Astrocyte of the spinal cord (primary cell): Measurements from ENCODE around the gene FYB1.

Source experiments
- DNase-seq: peaks from one replicate; pipeline ENCODE4 v3.0.0; 2011; ENCODE audit warnings: low read depth, low spot score
- H3K4me3 ChIP-seq: 2 replicates; pipeline ENCODE4 v1.5.1; 2011; ENCODE audit warnings: low read depth, mild to moderate bottlenecking, low read length, moderate library complexity
- in situ Hi-C: cut with HindIII; loops from 2 replicates; pipeline ENCODE4 v1.10.0; 2017; ENCODE audit warnings: low sequenced_read_pairs
- TF ChIP-seq, protein P1 (sequence below): IDR thresholded peaks from 2 replicates; pipeline ENCODE4 v1.5.1; 2012; ENCODE audit warnings: low read depth, mild to moderate bottlenecking, low read length, inconsistent platforms

Gene FYB1

DNA sequence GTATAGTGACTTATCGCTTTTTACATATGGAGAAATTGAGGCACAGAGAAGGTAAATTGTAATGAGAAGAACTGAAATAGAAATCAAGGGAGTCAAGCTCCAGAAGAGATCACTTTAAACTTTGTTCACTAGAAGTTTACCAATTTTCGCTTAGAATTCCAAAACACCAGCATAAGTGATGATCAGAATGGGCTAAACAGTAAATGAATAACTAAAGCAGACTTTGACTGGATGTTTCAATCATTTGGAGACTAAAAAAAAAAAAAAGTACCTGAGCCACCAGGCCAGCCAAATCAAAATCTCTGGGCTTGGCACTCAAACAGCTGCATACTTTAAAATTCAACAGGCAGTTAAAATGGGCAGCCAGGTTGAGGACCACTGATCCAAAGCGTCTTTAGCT lies 38.2 kb upstream of the FYB1 start:
- in situ Hi-C loops: no loop called here
- TF ChIP-seq, protein P1, sequence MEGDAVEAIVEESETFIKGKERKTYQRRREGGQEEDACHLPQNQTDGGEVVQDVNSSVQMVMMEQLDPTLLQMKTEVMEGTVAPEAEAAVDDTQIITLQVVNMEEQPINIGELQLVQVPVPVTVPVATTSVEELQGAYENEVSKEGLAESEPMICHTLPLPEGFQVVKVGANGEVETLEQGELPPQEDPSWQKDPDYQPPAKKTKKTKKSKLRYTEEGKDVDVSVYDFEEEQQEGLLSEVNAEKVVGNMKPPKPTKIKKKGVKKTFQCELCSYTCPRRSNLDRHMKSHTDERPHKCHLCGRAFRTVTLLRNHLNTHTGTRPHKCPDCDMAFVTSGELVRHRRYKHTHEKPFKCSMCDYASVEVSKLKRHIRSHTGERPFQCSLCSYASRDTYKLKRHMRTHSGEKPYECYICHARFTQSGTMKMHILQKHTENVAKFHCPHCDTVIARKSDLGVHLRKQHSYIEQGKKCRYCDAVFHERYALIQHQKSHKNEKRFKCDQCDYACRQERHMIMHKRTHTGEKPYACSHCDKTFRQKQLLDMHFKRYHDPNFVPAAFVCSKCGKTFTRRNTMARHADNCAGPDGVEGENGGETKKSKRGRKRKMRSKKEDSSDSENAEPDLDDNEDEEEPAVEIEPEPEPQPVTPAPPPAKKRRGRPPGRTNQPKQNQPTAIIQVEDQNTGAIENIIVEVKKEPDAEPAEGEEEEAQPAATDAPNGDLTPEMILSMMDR: no peak
- no peak for DNase-seq
- H3K4me3 ChIP-seq: no peak overlapping the region

DNA sequence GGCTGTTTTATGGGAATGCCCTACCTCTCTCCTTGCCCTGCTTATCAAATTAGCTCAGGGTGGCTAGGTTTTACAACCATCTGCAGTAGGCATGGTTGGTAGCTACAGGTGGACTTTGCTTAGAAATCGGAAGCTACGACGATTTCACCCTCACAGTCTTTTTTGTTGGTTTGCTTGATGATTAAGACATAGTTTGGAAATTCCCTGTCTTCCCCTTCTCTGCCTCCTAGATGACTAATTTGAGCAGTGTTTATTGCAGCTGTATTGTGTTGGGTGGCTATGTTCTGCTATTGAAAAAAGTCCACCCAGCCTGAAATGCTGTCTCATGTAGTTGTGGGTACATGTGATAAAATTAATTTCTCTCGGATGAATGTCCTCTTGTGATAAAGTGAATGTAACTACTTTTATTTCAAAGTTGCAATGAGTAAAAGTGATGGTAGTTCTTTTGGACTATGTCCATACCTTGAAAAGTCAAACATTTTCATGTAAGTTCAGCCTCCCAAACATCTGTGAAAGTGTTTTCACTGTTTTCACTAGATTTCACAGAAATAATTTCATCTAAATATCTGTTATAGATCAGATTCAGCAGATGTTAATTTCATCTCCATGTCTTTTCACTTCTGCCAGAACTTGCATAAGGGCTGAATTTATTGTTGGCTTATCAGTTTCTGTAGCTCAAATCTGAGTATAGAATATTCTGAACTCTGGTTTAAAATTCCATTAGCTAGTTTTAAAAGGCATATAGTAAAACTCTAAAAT lies 37.3 kb upstream of the FYB1 start:
- DNase-seq: peak; percentile 58
- in situ Hi-C loops: no loop called here
- no peak overlapping the region for H3K4me3 ChIP-seq
- TF ChIP-seq, protein P1: no peak

DNA sequence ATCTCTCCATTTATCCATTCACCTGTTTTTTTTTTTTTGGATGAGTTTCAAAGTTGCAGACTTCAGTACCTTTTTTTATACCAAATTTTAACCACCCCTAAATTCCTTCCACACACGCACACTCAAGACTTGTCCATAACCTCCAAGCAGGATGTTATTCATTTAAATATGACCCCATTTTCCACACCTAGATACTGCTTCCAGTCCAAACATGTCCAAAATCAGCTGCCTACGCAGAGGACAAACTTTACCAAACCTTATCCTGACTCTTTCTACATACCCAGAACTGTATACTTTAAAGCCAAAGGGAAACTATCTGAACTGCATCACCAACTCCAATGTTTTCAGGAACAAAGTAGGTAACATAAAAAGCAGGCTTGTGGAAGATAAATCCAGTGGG lies 36.0 kb upstream of the FYB1 start:
- no peak overlapping the region for H3K4me3 ChIP-seq
- DNase-seq: no peak
- in situ Hi-C loops: no loop called here
- TF ChIP-seq, protein P1: no peak

DNA sequence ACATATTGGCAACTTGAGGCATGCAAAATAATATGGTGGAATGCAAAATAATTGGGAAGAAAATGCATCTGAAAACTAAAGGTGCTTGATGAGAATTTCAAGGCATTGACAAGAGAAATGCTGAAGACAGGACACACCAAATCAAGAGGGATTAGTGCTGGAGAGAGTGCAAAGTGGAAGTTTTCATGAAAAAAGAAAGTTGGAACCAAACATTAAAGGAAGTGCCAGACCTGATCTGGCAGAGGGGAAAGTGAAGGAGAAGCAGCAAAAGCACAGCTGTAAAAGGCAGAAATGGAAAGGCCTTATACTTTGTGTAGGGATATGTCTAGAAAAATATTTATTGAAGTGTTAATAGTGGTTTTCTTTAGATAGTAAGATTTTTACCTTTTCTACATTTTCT lies 35.3 kb upstream of the FYB1 start:
- DNase-seq: no peak
- TF ChIP-seq, protein P1: no peak
- H3K4me3 ChIP-seq: no peak overlapping the region
- in situ Hi-C loops: no loop called here

DNA sequence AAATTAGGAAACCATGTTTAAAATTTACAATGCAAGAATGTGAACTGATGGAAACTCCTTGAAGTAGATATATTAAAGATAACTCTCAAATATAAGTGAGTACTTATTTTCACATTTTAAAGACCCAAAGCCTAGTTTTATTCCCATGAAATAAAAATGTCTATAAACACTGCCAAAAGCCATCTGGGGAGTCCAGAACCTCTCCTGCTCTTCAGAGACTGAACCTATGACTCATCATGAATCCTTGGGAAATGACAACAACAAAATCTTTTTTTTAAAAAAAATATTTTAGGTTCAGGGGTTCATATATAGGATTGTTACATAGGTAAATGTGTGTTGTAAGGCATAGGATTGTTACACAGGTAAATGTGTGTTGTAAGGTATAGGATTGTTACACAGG lies 33.8 kb upstream of the FYB1 start:
- DNase-seq: no peak
- TF ChIP-seq, protein P1: no peak
- no peak overlapping the region for H3K4me3 ChIP-seq
- in situ Hi-C loops: no loop called here

DNA sequence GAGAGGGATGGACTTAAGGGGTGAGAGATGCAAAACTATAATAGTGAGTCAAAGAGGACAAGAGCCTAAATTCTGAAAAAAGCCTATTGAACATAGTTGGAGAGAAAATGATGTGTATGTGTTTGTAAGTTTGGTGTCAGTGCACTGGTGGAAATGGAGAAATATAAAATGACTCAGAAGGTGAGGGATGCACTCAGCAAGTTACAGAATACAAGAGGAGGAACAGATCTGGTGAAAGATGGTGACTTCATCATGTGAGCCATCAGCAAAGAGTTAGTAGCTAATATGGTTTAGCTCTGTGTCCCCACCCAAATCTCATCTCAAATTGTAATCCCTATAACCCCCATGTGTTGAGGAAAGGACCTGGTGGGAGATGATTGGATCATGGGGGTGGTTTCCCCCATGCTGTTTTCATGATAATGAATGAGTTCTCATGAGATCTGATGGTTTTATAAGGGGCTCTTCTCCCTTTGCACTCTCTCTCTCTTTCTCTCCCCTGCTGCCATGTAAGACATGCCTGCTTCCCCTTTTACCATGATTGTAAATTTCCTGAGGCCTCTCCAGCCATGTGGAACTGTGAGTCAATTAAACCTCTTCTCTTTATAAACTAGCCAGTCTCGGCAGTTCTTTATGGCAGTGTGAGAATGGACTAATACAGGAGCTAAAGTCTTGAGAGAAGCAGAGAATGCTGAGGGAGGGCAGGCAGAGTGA lies 30.4 kb upstream of the FYB1 start:
- TF ChIP-seq, protein P1: no peak
- in situ Hi-C loops: no loop called here
- DNase-seq: no peak
- H3K4me3 ChIP-seq: no peak overlapping the region
